ENCODE data around the gene SHE.

DNA sequence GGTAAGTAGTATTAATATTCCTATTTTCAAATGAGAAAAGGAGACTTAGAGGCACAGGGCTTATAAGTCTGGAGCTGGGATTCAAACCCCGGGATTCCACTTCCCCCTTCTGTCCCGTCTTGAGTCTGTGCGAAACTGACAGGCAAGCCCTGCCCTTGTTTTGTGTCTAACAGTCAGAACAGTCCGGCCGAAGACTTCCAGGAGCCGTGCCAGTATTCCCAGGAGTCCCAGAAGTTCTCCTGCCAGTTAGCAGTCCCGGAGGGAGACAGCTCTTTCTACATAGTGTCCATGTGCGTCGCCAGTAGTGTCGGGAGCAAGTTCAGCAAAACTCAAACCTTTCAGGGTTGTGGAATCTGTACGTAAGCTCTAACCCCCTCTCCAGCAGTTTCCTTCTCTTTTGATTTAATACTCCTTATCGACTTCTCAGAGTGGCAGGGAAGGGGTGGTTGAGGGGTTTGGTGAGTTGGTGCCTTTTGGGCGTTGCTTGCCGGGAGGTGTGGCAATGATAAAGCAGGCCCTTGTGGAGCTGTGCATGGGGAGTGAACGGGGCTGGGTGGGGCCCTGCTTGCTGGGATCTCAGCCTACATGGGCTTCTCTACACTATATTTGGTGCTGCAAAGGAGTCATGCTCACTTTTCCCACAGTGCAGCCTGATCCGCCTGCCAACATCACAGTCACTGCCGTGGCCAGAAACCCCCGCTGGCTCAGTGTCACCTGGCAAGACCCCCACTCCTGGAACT, 67.7 kb downstream of the SHE start:
- TF ChIP-seq, protein P1, sequence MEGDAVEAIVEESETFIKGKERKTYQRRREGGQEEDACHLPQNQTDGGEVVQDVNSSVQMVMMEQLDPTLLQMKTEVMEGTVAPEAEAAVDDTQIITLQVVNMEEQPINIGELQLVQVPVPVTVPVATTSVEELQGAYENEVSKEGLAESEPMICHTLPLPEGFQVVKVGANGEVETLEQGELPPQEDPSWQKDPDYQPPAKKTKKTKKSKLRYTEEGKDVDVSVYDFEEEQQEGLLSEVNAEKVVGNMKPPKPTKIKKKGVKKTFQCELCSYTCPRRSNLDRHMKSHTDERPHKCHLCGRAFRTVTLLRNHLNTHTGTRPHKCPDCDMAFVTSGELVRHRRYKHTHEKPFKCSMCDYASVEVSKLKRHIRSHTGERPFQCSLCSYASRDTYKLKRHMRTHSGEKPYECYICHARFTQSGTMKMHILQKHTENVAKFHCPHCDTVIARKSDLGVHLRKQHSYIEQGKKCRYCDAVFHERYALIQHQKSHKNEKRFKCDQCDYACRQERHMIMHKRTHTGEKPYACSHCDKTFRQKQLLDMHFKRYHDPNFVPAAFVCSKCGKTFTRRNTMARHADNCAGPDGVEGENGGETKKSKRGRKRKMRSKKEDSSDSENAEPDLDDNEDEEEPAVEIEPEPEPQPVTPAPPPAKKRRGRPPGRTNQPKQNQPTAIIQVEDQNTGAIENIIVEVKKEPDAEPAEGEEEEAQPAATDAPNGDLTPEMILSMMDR (IDR thresholded peaks at IDR 0.05; ENCODE audit: insufficient read depth, low read length, poor library complexity, severe bottlenecking): no peak
- TF ChIP-seq EZH2phosphoT487 (conservative IDR thresholded peaks at IDR 0.05; ENCODE audit: low read length): no peak
